Measurements from ENCODE around the gene FDX2.
"Not testable (repeated sequence)": the region's sequence is repeated elsewhere in the genome, so short reads cannot be mapped to it uniquely, and the experiment has no call there.

Gene FDX2

DNA sequence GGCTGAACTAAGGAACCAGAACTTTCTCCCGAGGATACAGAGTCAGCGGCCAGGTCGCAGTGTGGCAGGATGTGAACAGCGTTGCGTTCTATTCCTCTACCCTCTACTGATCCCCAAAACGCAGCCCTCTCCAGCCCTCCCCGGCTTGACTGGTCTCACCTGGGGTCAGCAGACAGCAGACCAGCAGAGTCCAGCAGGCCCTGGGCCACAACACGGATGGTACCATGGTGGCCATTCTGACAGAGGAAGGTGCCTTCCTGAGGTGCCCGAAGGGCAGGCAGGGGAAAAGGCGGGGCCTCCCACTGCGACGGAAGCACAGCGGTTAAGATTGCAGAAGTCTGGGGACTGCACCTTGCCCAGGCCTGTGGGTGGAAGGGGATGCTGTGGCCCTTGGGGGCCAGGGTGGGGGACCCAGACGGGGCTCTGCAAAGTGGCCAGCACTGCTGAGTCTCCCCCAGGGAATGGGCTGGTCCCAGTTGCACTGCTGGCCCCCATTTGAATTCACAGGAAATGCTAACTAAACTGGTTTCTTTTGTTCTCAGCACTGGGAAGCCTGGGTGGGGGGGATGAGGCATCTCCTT, 23.7 kb upstream of the FDX2 start, which contains the start of gene ICAM3:
ICAM3 (minus strand) TSS at position 245 of the 581 bp plus-strand sequence; CDS start at position 235, 10 bp downstream.
- peak within 1 kb of the TSS; percentile 96 for H3K4me3 Mint-ChIP-seq
- peak; percentile 67 for DNase-seq (ENCODE audit: low spot score)
- peak within 1 kb of the TSS; percentile 90 for H3K27ac Mint-ChIP-seq
- no peaks in the 10 kb centered on the region for H3K27me3 Mint-ChIP-seq (ENCODE audit: low read depth)
- H3K9me3 Mint-ChIP-seq: no peaks in the 10 kb centered on the region
- peaks cover 16% of the 10 kb centered on the region for H3K4me1 Mint-ChIP-seq (ENCODE audit: low read depth)
- H3K36me3 Mint-ChIP-seq (ENCODE audit: low read depth): peaks cover 18% of the 10 kb centered on the region

- peak overlapping the region; percentile 90 for H3K27ac Mint-ChIP-seq
- H3K4me3 Mint-ChIP-seq: peak overlapping the region; percentile 96
- peaks cover 19% of the 10 kb centered on the region for H3K4me1 Mint-ChIP-seq (ENCODE audit: low read depth)
- DNase-seq (ENCODE audit: low spot score): no peak
- no peaks in the 10 kb centered on the region for H3K9me3 Mint-ChIP-seq
- H3K27me3 Mint-ChIP-seq (ENCODE audit: low read depth): no peaks in the 10 kb centered on the region
- peaks cover 23% of the 10 kb centered on the region for H3K36me3 Mint-ChIP-seq (ENCODE audit: low read depth)
These were observed 23.1 kb upstream of the FDX2 start for GRCh38 chr19:10338940-10339339.

GRCh38 chr19:10336725-10337124, 20.9 kb upstream of the FDX2 start:
- H3K36me3 Mint-ChIP-seq (ENCODE audit: low read depth): peaks cover 39% of the 10 kb centered on the region
- peaks cover 33% of the 10 kb centered on the region for H3K4me1 Mint-ChIP-seq (ENCODE audit: low read depth)
- not testable (repeated sequence) for H3K9me3 Mint-ChIP-seq; DNase-seq (ENCODE audit: low spot score); H3K4me3 Mint-ChIP-seq; H3K27ac Mint-ChIP-seq; H3K27me3 Mint-ChIP-seq (ENCODE audit: low read depth)

DNA sequence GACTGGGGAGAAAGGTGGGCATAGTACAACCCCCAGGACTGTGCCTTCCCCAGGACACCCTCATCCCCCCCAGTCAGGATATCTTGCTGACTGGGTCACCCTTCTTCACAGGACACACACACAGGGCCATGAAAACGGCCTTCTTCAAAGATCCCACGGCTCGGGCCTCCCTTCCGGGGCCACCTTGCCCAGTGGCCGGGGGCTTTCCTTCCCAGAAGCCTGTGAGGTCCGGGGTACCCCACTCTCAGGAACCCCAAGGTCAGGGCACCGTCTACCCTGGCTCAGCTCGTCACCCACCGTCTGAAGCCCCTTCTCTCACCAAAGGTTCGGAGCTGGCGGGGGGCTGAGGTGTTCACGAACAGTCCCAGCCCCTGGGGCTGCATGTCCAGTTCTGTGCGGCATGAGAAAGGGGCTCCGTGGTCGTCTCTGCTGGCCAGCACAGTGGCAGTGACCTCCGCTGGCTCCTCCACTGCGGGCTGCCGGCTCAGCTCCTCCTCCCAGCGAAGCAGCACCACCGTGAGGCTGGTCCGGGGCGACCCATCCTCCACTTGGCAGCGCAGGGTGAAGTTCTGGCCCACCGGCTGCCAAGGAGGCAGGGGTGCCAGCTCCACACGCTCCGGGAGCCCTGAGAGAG, 19.7 kb upstream of the FDX2 start:
- no peak overlapping the region for H3K4me3 Mint-ChIP-seq
- H3K4me1 Mint-ChIP-seq (ENCODE audit: low read depth): peaks cover 30% of the 10 kb centered on the region
- H3K27me3 Mint-ChIP-seq (ENCODE audit: low read depth): no peaks in the 10 kb centered on the region
- DNase-seq (ENCODE audit: low spot score): no peak
- H3K9me3 Mint-ChIP-seq: no peaks in the 10 kb centered on the region
- no peak overlapping the region for H3K27ac Mint-ChIP-seq
- peaks cover 45% of the 10 kb centered on the region for H3K36me3 Mint-ChIP-seq (ENCODE audit: low read depth)

- H3K27me3 Mint-ChIP-seq (ENCODE audit: low read depth): no peaks in the 10 kb centered on the region
- no peaks in the 10 kb centered on the region for H3K9me3 Mint-ChIP-seq
- H3K27ac Mint-ChIP-seq: no peak overlapping the region
- DNase-seq (ENCODE audit: low spot score): peak; percentile 27
- peaks cover 27% of the 10 kb centered on the region for H3K4me1 Mint-ChIP-seq (ENCODE audit: low read depth)
- peaks cover 52% of the 10 kb centered on the region for H3K36me3 Mint-ChIP-seq (ENCODE audit: low read depth)
- H3K4me3 Mint-ChIP-seq: peak overlapping the region; percentile 97
These were observed 19.0 kb upstream of the FDX2 start for GRCh38 chr19:10334588-10335351.

DNA sequence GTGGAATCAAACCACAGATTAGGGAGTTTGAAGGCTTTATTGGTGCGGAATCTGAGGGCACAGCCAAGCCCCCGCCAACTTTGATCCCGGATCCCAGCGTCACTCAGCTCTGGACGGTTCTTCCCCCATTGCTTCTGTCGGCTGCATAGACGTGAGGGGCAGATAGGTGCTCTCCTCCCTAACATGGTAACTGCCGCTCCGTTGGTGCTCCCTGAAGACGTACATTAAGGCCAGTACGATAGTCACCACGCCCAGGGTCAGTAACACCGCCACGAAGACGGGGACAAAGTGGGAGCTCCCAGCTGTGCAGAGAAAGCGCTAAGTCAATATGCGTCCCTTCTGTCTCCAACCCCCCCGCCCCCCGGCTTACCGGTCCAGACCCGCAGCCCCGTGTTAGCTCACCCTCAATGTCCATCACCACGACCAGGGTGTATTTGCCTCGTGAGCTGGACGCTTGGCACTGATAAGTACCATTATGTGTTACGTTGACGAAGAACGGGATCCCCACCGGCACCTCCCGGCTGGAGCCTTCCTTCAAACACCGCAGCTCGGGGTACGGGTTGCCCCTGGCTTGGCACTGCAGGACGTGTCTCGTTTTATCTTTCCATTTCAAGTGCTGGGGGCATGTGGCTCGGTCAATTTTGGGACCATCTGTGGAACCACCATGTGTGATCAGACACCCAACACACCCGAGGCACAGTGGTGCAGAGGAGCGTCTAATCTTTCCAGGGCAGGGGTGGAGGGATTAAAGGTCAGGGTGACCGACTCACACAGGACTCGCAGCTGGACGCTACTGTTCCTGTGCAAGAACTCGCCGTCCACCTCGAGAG, 18.2 kb upstream of the FDX2 start:
- peak overlapping the region; percentile 94 for H3K27ac Mint-ChIP-seq
- peaks cover 24% of the 10 kb centered on the region for H3K4me1 Mint-ChIP-seq (ENCODE audit: low read depth)
- H3K4me3 Mint-ChIP-seq: peak overlapping the region; percentile 97
- H3K27me3 Mint-ChIP-seq (ENCODE audit: low read depth): no peaks in the 10 kb centered on the region
- DNase-seq (ENCODE audit: low spot score): no peak
- H3K36me3 Mint-ChIP-seq (ENCODE audit: low read depth): peaks cover 55% of the 10 kb centered on the region
- no peaks in the 10 kb centered on the region for H3K9me3 Mint-ChIP-seq

- Mint-ChIP-seq H3K36me3 (ENCODE audit: low read depth) (peaks cover 56% of the 10 kb centered on the region), H3K4me3 (peak within 1 kb of the TSS; percentile 97), H3K9me3 (no peaks in the 10 kb centered on the region), H3K4me1 (ENCODE audit: low read depth) (peaks cover 18% of the 10 kb centered on the region), H3K27me3 (ENCODE audit: low read depth) (no peaks in the 10 kb centered on the region), H3K27ac (peak within 1 kb of the TSS; percentile 94)
- peak; percentile 95 for DNase-seq (ENCODE audit: low spot score)
These were observed 17.3 kb upstream of the FDX2 start, which contains the start of gene RAVER1 for GRCh38 chr19:10332965-10333757. TSS of gene RAVER1 (minus strand) at chr19:10333529. CDS start at chr19:10333507, 22 bp downstream.

DNA sequence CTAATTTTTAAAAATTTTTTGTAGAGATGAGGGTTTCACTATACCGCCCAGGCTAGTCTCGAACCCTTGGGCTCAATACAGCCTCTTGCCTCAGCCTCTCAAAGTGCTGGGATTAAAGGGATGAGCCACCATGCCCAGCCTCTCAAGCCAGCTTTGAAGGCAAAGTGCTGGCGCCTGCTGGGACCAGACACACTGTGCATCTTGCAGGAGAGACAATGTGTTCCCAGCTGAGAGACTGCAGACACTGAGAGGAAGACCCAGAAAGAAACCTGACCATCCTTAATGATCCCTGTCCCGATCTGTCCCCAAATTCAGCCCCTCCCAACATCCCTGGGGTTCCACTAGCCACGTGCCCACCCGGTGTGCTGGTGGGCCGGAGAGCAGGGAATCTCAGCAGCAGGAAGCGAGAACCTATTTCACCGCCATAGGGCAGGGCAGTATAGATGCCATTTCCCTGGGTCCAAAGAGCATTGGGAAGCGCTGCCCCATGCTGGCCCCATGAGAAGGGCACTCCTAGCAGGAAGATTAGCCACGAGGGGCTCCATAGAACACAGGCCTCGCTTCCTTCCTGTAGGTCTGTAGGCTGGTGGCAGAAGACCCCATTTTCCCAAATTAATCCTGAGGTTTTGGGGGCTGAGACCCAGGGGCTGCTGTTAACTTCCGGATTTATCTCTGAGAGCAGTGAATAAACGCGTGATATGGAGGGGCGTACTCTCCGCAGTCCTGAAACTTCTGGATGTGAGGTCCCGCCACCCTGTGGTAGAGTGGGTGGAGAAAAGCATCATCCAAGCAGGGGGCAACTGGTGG, 16.5 kb upstream of the FDX2 start:
- Mint-ChIP-seq H3K27ac (peak overlapping the region; percentile 94), H3K4me3 (peak overlapping the region; percentile 97), H3K27me3 (ENCODE audit: low read depth) (no peaks in the 10 kb centered on the region), H3K4me1 (ENCODE audit: low read depth) (peaks cover 18% of the 10 kb centered on the region), H3K36me3 (ENCODE audit: low read depth) (peaks cover 62% of the 10 kb centered on the region), H3K9me3 (no peaks in the 10 kb centered on the region)
- no peak for DNase-seq (ENCODE audit: low spot score)

GRCh38 chr19:10329555-10329954, 13.7 kb upstream of the FDX2 start:
- Mint-ChIP-seq H3K9me3 (no peaks in the 10 kb centered on the region), H3K4me3 (no peak overlapping the region), H3K27me3 (ENCODE audit: low read depth) (no peaks in the 10 kb centered on the region), H3K4me1 (ENCODE audit: low read depth) (peaks cover 18% of the 10 kb centered on the region), H3K36me3 (ENCODE audit: low read depth) (peaks cover 58% of the 10 kb centered on the region), H3K27ac (no peak overlapping the region)
- no peak for DNase-seq (ENCODE audit: low spot score)

- Mint-ChIP-seq H3K27me3 (ENCODE audit: low read depth) (no peaks in the 10 kb centered on the region), H3K27ac (no peak overlapping the region), H3K36me3 (ENCODE audit: low read depth) (peaks cover 54% of the 10 kb centered on the region), H3K9me3 (no peaks in the 10 kb centered on the region), H3K4me1 (ENCODE audit: low read depth) (peaks cover 13% of the 10 kb centered on the region), H3K4me3 (no peak overlapping the region)
- no peak for DNase-seq (ENCODE audit: low spot score)
These were observed 13.0 kb upstream of the FDX2 start for GRCh38 chr19:10328558-10329429.

DNA sequence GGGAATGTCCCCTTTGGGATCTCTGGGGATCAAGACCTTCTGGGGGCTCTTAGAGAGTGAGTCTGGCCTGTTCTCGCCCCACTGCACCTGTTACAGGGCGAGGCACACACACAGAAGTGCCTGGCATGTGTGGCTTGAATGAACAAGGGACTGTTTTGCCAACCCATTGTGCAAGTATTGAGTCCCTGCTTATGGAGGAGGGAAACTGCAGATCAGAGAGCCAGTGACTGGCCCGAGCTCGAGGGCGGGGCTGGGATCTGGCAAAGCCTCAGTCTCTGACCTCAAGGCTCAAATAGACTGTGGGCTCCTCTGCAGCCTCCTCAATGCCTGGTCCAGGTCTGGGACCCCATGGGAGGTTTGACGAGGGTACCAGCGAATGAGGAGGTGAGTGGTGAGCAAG, 12.0 kb upstream of the FDX2 start:
- H3K27me3 Mint-ChIP-seq (ENCODE audit: low read depth): no peaks in the 10 kb centered on the region
- H3K27ac Mint-ChIP-seq: no peak overlapping the region
- DNase-seq (ENCODE audit: low spot score): no peak
- H3K9me3 Mint-ChIP-seq: no peaks in the 10 kb centered on the region
- H3K4me3 Mint-ChIP-seq: no peak overlapping the region
- H3K36me3 Mint-ChIP-seq (ENCODE audit: low read depth): peaks cover 45% of the 10 kb centered on the region
- H3K4me1 Mint-ChIP-seq (ENCODE audit: low read depth): peaks cover 7% of the 10 kb centered on the region

GRCh38 chr19:10325732-10326131, 9.9 kb upstream of the FDX2 start:
- H3K27me3 Mint-ChIP-seq (ENCODE audit: low read depth): no peaks in the 10 kb centered on the region

More at GRCh38 chr19:10325732-10326131, 9.9 kb upstream of the FDX2 start:
- H3K9me3 Mint-ChIP-seq: no peaks in the 10 kb centered on the region
- H3K4me3 Mint-ChIP-seq: no peak overlapping the region
- H3K36me3 Mint-ChIP-seq (ENCODE audit: low read depth): peaks cover 41% of the 10 kb centered on the region
- H3K4me1 Mint-ChIP-seq (ENCODE audit: low read depth): no peaks in the 10 kb centered on the region
- H3K27ac Mint-ChIP-seq: no peak overlapping the region
- no peak for DNase-seq (ENCODE audit: low spot score)

Data from T-helper 2 cell treated with Interferon-gamma antibody and Interleukin-4, amounts not matched to agents 5 μg/mL and 100 μg/mL, for 36 hours (primary cell).